Hematopoietic multipotent progenitor cell treated with erythropoietin and hydrocortisone succinate and interleukin-3 and kit ligand, for 15 days (in vitro differentiated cells): ENCODE results near the gene TMEM183A.

Experiments
- DNase-seq: peaks from one replicate; pipeline ENCODE4 v3.0.0-alpha.2; 2015; ENCODE audit warnings: low spot score

TMEM183A gene

GRCh38 chr1:203069030-203069747 lies 62.0 kb downstream of the TMEM183A start:
- no peak for DNase-seq

GRCh38 chr1:203072002-203072602 lies 64.9 kb downstream of the TMEM183A start:
- no peak for DNase-seq

GRCh38 chr1:203072911-203073310 lies 65.7 kb downstream of the TMEM183A start:
- DNase-seq: no peak

GRCh38 chr1:203073469-203073868 lies 66.3 kb downstream of the TMEM183A start:
- no peak for DNase-seq
